OCI-LY1 (cell line): ENCODE data around the gene NBDY.

Source experiments
- CTCF ChIP-seq: fragments of 200-600 bp; sonication (generic), shearing (Covaris generic); IDR thresholded peaks from 2 replicates; pipeline ENCODE4 v1.5.1; 2017; ENCODE audit warnings: mild to moderate bottlenecking, antibody characterized with exemption, low read length, moderate library complexity, mixed read lengths
- EZH2 ChIP-seq: fragments of 200-600 bp; sonication (generic), shearing (Covaris generic); IDR thresholded peaks from 2 replicates; pipeline ENCODE4 v1.8.0; 2017; ENCODE audit warnings: borderline replicate concordance, mixed run types, mild to moderate bottlenecking, antibody characterized with exemption, low read length, moderate library complexity, mixed read lengths

DNA sequence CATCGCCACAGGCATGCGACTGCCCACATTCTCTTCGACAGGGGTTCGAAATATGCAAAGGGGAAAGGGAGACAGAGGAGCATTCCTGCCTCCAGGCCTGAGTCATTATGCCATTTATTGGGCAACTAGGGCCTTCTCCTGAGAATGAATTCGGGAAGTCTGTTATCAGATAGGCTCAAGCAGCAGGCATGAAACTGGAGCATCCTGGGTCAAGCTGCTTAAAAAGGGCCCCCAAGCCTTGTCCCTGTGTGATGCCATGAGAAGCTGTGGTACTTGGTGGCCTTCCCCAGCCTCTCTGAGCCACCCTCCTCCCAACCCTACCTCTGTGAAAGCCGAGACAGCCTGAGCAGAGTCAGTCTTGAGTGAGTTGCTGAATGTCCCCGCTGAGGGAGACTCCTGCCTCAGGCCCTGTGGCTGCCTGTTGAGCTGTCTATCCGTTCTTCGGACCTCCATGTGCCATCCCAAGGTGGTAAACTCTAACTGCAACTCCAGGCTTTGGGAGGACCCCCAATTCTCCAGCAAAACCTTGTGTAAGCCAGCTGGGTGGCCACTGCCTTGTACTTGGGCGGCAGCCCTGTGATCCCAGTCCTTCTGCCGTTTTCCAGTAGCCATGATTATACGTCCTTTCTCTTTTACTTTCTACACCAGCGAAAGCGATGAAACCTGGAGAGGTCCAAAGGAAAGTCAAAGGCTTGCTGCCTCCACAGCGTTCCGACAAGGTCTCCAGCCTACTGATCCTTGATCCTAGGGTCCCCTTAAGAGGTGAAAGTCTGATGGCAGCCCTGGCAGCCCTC is 37.7 kb downstream of the NBDY start:
- TF ChIP-seq CTCF: no peak
- no peak for TF ChIP-seq EZH2
